GM12878 (cell line): Measurements from ENCODE around the gene MDFIC. TPM values are rescaled to one million over a fixed set of nuclear protein-coding genes. Genes with fewer than 3 reads are reported as not detected.

Source experiments
- ATAC-seq: fragments of 200-7000 bp; cut with Tn5 transposase; 3 replicates; pipeline ENCODE4 v1.9.1; 2020; ENCODE audit warnings: mild to moderate bottlenecking, moderate library complexity
- BruUV-seq: library from RNA; stranded (reverse); fragments of 400-500 nt; replicated peaks from 2 replicates; lab custom pipeline; 2021; lab: Mats Ljungman, UMichigan
- CTCF ChIA-PET: fragments of 300-600 bp; sonication (Branson Sonifier 250); formaldehyde crosslinking; extraction: SDS; loops from one replicate; lab custom pipeline; 2021; ENCODE audit warnings: inconsistent platforms; lab: Yijun Ruan, JAX
- POLR2A ChIA-PET: fragments of 350-600 bp; formaldehyde crosslinking; extraction: SDS; loops from one replicate; lab custom pipeline; 2021; ENCODE audit warnings: inconsistent platforms; lab: Charles Lee
- RAD21 ChIA-PET: fragments of 300-600 bp; sonication (Branson Sonifier 250); formaldehyde crosslinking; loops from one replicate; lab custom pipeline; 2023; ENCODE audit warnings: antibody characterized with exemption; ENCODE audit not compliant: unreplicated experiment; lab: Charles Lee
- SMC1A ChIA-PET: fragments of 300-600 bp; sonication (Branson Sonifier 250); formaldehyde crosslinking; loops from one replicate; lab custom pipeline; 2023; ENCODE audit not compliant: unreplicated experiment, uncharacterized antibody; lab: Charles Lee
- DNase-seq: peaks from one replicate; pipeline ENCODE4 v3.0.0-alpha.2; 2011; ENCODE audit warnings: low read depth, low spot score
- FAIRE-seq: peaks from 3 replicates; lab custom pipeline; 2011; peaks lifted over from hg19 to GRCh38; lab: Jason Lieb, UNC
- H2AFZ ChIP-seq: 2 replicates; pipeline ENCODE4 v1.6.0; 2011; ENCODE audit warnings: low read depth, low read length, control low read depth; ENCODE audit not compliant: control insufficient read depth
- H3K27ac ChIP-seq: 2 replicates; pipeline ENCODE4 v1.5.1; 2011; ENCODE audit warnings: control low read depth; ENCODE audit not compliant: control insufficient read depth, insufficient read depth
- H3K27me3 ChIP-seq, 2 experiments: replicated peaks in 1 of 2; 2 replicates each; pipeline versions ENCODE4 v1.6.0 to v1.6.1; 2011; ENCODE audit warnings: low read length in 1 of 2; ENCODE audit not compliant: control insufficient read depth in 2 of 2, insufficient read depth in 2 of 2
- H3K36me3 ChIP-seq, 2 experiments: 2 replicates each; pipeline ENCODE4 v1.5.1; 2011; ENCODE audit warnings: low read length in 1 of 2; ENCODE audit not compliant: control insufficient read depth in 2 of 2, insufficient read depth in 2 of 2
- H3K4me1 ChIP-seq: 2 replicates; pipeline ENCODE4 v1.6.1; 2011; ENCODE audit warnings: mild to moderate bottlenecking, low read length, moderate library complexity, mixed read lengths; ENCODE audit not compliant: control insufficient read depth, insufficient read depth
- H3K4me2 ChIP-seq: 2 replicates; pipeline ENCODE4 v1.6.0; 2011; ENCODE audit warnings: control low read depth; ENCODE audit not compliant: control insufficient read depth, insufficient read depth
- H3K4me3 ChIP-seq: fragments of 200-600 bp; sonication (generic); 2 replicates; pipeline ENCODE4 v1.5.1; 2016
- H3K79me2 ChIP-seq: 2 replicates; pipeline ENCODE4 v1.6.0; 2011; ENCODE audit warnings: low read length; ENCODE audit not compliant: control insufficient read depth, insufficient read depth
- H3K9ac ChIP-seq: 2 replicates; pipeline ENCODE4 v1.8.0; 2011; ENCODE audit warnings: low read length, control low read depth, mixed read lengths; ENCODE audit not compliant: control insufficient read depth, insufficient read depth
- H3K9me3 ChIP-seq: replicated peaks from 3 replicates; pipeline ENCODE4 v1.5.1; 2011; ENCODE audit warnings: mild to moderate bottlenecking, low read length; ENCODE audit not compliant: control insufficient read depth, insufficient read depth
- H4K20me1 ChIP-seq: 2 replicates; pipeline ENCODE4 v1.6.0; 2011; ENCODE audit not compliant: control insufficient read depth, insufficient read depth
- ATF2 ChIP-seq: IDR thresholded peaks from 2 replicates; pipeline ENCODE4 v1.6.1; 2012; ENCODE audit warnings: low read length, inconsistent platforms
- ELK1 ChIP-seq: IDR thresholded peaks from 2 replicates; pipeline ENCODE4 v1.6.1; 2012; ENCODE audit warnings: low read depth, low read length, improper control_type of control experiment
- GATAD2B ChIP-seq: fragments of 450-650 bp; conservative IDR thresholded peaks from 2 replicates; pipeline ENCODE4 v1.6.1; 2017; ENCODE audit warnings: low read depth, mild to moderate bottlenecking, moderate library complexity
- IRF3 ChIP-seq: fragments of 450-650 bp; IDR thresholded peaks from 2 replicates; pipeline ENCODE4 v1.6.1; 2014; ENCODE audit warnings: mild to moderate bottlenecking
- KAT2A ChIP-seq: conservative IDR thresholded peaks from 2 replicates; pipeline ENCODE4 v1.6.1; 2011; ENCODE audit warnings: low read depth, low read length; ENCODE audit not compliant: control insufficient read depth
- MXI1 ChIP-seq: fragments of 150-350 bp; IDR thresholded peaks from 2 replicates; pipeline ENCODE4 v1.6.1; 2011; ENCODE audit warnings: low read depth, mild to moderate bottlenecking, inconsistent platforms, low read length, improper control_type of control experiment
- MYB ChIP-seq: fragments of 150-350 bp; IDR thresholded peaks from 2 replicates; pipeline ENCODE4 v1.6.1; 2014; ENCODE audit warnings: mild to moderate bottlenecking, low read depth, low read length, borderline replicate concordance
- REST ChIP-seq: IDR thresholded peaks from 2 replicates; pipeline ENCODE4 v1.6.1; 2012; ENCODE audit warnings: mild to moderate bottlenecking, low read depth, low read length
- TCF7 ChIP-seq: IDR thresholded peaks from 2 replicates; pipeline ENCODE4 v1.6.1; 2014; ENCODE audit warnings: antibody characterized with exemption, borderline replicate concordance
- WGBS: methylation state at CpG from one replicate; pipeline ENCODE4 v1.1.6; 2016; ENCODE audit warnings: low lambda C conversion rate; ENCODE audit not compliant: insufficient replicate concordance, insufficient coverage; ENCODE audit errors: missing lambda C conversion rate; 5-methylcytosine and 5-hydroxymethylcytosine counted together
- in situ Hi-C: fragments of 300-500 bp; cut with MboI; formaldehyde crosslinking; loops from 9 replicates; pipeline ENCODE4 v1.14.3; 2018; ENCODE audit warnings: mixed read lengths
- intact Hi-C: fragments of 100-400 bp; cut with micrococcal nuclease; formaldehyde crosslinking; loops from one replicate; pipeline ENCODE4 v1.14.2; 2022; ENCODE audit not compliant: unreplicated experiment
- polyA plus RNA-seq, 11 experiments: library from polyadenylated mRNA; depleted of rRNA in 4 of 11; unstranded in 6 of 11; stranded (reverse) in 5 of 11; fragments of >200 nt; fragmentation: Nextera tagmentation in 4 of 11; fragmentation: Illumina TruSeq in 1 of 11; extraction: Ambion mirVana in 4 of 11; extraction: Trizol in 1 of 11; gene quantifications; 1 replicate in 1 of 11; 2 replicates in 10 of 11; pipeline versions ENCODE4 v1.2.1 to v1.2.3, GENCODE V29; 2011 to 2016; ENCODE audit warnings: inconsistent platforms in 2 of 11, missing spikeins in 2 of 11, low read depth in 1 of 11
- total RNA-seq, 4 experiments: library from RNA; depleted of rRNA in 3 of 4; stranded (reverse); fragments of >200 nt in 3 of 4; fragmentation: Illumina TruSeq in 1 of 4; extraction: Trizol in 1 of 4; gene quantifications; 2 replicates each; pipeline versions ENCODE4 v1.2.1 to v1.2.3, GENCODE V29; 2013 to 2021
- TF ChIP-seq, protein P1 (sequence below): fragments of 450-650 bp; IDR thresholded peaks from 2 replicates; pipeline ENCODE4 v1.6.1; 2017; ENCODE audit warnings: mild to moderate bottlenecking, moderate library complexity

Gene MDFIC
- total and polyA plus RNA-seq, 10 of the 15 experiments (the other 5 are each of a cell fraction or from before 2014, with no cell fraction given) = 7.3 to 58.4 (median 40.0) TPM

DNA sequence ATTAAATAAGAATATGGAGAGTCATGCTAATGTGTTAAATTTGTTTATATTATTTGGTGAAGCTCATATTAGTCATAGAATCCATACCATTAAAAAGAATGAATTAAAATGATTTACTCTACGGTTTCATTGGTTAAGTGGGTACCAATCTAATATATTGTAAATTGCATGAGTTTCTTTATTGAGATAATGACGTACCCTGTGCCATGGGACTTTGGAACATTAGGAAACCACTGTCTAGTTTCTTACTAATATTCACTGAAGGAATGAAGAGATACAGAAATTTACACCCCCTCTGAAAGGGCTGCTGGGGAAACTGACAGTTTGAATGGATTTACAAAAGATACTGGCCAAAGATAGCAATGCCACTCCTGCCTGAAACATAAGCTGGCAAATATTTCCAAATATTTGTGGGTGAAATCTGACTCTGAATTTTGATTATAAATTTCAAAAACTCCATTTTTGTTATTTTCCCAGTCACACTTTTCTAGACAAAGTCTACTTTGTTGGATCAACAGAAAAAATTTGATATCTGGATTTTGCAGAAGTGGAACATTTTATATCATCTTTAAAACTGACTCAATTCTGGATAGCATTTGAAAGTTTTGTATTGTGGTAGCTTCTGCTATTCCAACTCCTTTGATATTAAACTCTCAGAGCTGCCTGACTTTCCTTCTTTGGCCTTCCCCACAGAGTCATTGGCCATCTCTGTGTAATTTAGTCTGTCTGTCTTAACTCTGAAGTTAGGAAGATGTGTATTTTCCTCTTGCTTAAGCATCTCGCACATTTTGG, 22.3 kb downstream of the MDFIC start:
- H3K4me3 ChIP-seq = no peak overlapping the region
- no peak overlapping the region for H2AFZ ChIP-seq
- peaks cover 28% of the 10 kb centered on the region for H3K4me1 ChIP-seq
- CTCF ChIA-PET = interaction anchor here (1.4 to 4.7 kb wide), 4 partner anchors 9 to 78 kb away, joined by 3 to 22 read pairs (median 14); no protein-coding TSS in a partner anchor
- 98% methylated on average over 3 of the region's 3 CpGs for WGBS
- POLR2A ChIA-PET = interaction anchor here (1.1 kb wide), 1 partner anchor 10 kb away, joined by 3 read pairs; no protein-coding TSS in a partner anchor
- FAIRE-seq (no peak), ATAC-seq (no peak), DNase-seq (no peak)
- H3K36me3 ChIP-seq = peaks cover 4 to 16% of the 10 kb centered on the region in 2 experiments; a peak in 3 of 4 replicates
- H3K27me3 ChIP-seq = no peaks in the 10 kb centered on the region
- no peak overlapping the region for H3K9ac ChIP-seq
- SMC1A ChIA-PET = interaction anchor here (0.8 to 15.8 kb wide), 12 partner anchors 9 to 279 kb away, joined by 3 to 154 read pairs (median 7); no protein-coding TSS in a partner anchor
- no peaks in the 10 kb centered on the region for H4K20me1 ChIP-seq
- RAD21 ChIA-PET = interaction anchor here (1.0 to 5.5 kb wide), 4 partner anchors 12 to 78 kb away, joined by 3 to 109 read pairs (median 3); no protein-coding TSS in a partner anchor
- H3K4me2 ChIP-seq = no peak overlapping the region
- H3K79me2 ChIP-seq = peaks cover 62% of the 10 kb centered on the region
- H3K27ac ChIP-seq = no peak overlapping the region
- no peaks in the 10 kb centered on the region for H3K9me3 ChIP-seq
- intact Hi-C loops (no loop called here), in situ Hi-C loops (no loop called here)
- no TSS peak for BruUV-seq
- TF ChIP-seq TCF7 (no peak), ELK1 (no peak), MYB (no peak), KAT2A (no peak), REST (no peak), IRF3 (no peak), ATF2 (no peak), GATAD2B (no peak), MXI1 (no peak)
- TF ChIP-seq, protein P1, sequence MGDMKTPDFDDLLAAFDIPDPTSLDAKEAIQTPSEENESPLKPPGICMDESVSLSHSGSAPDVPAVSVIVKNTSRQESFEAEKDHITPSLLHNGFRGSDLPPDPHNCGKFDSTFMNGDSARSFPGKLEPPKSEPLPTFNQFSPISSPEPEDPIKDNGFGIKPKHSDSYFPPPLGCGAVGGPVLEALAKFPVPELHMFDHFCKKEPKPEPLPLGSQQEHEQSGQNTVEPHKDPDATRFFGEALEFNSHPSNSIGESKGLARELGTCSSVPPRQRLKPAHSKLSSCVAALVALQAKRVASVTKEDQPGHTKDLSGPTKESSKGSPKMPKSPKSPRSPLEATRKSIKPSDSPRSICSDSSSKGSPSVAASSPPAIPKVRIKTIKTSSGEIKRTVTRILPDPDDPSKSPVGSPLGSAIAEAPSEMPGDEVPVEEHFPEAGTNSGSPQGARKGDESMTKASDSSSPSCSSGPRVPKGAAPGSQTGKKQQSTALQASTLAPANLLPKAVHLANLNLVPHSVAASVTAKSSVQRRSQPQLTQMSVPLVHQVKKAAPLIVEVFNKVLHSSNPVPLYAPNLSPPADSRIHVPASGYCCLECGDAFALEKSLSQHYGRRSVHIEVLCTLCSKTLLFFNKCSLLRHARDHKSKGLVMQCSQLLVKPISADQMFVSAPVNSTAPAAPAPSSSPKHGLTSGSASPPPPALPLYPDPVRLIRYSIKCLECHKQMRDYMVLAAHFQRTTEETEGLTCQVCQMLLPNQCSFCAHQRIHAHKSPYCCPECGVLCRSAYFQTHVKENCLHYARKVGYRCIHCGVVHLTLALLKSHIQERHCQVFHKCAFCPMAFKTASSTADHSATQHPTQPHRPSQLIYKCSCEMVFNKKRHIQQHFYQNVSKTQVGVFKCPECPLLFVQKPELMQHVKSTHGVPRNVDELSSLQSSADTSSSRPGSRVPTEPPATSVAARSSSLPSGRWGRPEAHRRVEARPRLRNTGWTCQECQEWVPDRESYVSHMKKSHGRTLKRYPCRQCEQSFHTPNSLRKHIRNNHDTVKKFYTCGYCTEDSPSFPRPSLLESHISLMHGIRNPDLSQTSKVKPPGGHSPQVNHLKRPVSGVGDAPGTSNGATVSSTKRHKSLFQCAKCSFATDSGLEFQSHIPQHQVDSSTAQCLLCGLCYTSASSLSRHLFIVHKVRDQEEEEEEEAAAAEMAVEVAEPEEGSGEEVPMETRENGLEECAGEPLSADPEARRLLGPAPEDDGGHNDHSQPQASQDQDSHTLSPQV = no peak
